Hematopoietic multipotent progenitor cell treated with erythropoietin and hydrocortisone succinate and interleukin-3 and kit ligand, for 6 days (in vitro differentiated cells): Measurements from ENCODE around the gene WDHD1.
"Not testable (repeated sequence)": the region's sequence is repeated elsewhere in the genome, so short reads cannot be mapped to it uniquely, and the experiment has no call there.

ENCODE experiments used
- DNase-seq: peaks from one replicate; pipeline ENCODE4 v3.0.0-alpha.2; 2015

Gene WDHD1, protein sequence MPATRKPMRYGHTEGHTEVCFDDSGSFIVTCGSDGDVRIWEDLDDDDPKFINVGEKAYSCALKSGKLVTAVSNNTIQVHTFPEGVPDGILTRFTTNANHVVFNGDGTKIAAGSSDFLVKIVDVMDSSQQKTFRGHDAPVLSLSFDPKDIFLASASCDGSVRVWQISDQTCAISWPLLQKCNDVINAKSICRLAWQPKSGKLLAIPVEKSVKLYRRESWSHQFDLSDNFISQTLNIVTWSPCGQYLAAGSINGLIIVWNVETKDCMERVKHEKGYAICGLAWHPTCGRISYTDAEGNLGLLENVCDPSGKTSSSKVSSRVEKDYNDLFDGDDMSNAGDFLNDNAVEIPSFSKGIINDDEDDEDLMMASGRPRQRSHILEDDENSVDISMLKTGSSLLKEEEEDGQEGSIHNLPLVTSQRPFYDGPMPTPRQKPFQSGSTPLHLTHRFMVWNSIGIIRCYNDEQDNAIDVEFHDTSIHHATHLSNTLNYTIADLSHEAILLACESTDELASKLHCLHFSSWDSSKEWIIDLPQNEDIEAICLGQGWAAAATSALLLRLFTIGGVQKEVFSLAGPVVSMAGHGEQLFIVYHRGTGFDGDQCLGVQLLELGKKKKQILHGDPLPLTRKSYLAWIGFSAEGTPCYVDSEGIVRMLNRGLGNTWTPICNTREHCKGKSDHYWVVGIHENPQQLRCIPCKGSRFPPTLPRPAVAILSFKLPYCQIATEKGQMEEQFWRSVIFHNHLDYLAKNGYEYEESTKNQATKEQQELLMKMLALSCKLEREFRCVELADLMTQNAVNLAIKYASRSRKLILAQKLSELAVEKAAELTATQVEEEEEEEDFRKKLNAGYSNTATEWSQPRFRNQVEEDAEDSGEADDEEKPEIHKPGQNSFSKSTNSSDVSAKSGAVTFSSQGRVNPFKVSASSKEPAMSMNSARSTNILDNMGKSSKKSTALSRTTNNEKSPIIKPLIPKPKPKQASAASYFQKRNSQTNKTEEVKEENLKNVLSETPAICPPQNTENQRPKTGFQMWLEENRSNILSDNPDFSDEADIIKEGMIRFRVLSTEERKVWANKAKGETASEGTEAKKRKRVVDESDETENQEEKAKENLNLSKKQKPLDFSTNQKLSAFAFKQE

DNA sequence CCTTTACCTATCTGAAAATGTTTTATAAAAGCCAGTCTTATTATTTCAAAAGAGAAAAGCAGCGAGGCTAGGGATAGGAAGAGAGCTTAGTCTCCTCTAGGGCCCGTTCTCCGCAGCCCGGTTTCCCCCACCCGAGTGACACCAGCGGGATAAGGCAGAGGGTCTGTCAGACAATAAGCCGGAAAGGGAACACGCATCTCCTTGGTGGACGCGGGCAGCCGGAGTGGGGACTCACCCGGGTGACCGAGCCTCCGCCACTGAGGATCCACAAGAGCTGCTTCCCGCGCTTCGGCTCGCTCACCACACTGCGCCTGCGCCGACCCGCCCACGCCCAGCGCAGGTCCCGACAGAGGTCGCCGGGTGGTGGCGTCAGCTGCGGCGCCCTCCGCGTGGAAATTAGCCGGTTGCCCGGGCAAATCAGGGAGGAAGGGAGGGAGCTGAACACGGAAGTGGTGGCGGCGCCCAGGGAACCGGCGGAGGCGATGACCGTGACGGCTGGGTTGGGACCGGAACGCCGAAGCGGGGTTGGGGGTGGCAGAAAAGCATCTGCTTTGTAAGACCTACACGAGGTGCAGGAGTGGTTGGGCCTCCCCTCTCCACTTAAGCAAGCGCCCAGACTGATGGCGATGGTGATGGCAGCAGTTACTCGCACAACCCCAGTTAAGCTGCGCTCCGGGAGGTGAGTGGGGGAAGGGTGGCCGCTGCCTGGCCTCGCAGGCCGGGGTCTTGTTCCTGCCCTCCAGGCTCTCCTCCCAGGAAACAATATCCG lies at the start of gene WDHD1, which contains the start of gene SOCS4:
Gene WDHD1, minus strand, starts transcription at position 307 of the 769 bp plus-strand sequence. CDS start 312 bp downstream, outside the sequence.
Gene SOCS4, plus strand, starts transcription at position 444 of the 769 bp plus-strand sequence. CDS start 15,806 bp downstream, outside the sequence.
- DNase-seq: peak; percentile 96

DNA sequence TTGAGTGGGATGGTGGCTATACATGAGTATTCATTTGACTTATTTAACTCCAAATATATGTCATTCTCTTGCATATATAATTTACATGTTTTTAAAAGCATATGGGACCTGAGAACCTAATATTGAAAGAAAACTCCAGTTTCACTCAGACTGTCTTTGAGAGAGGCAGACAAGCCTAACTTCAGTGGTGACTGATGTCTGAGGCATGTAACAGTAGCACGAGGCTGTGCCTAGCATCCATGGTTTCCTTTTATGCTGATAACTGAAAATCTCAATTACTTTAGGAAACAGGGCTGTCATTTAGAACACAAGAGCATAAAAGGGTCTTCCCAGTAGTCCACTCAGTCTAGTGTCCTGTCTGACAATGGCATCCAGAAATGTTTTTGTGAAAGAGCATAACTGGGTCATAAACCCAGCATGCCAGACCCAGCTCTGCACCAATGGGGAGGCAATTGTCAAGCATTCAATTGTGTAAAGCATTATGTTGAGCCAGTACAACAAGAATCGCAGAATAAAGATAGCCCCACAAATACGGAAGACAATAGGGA lies 48.8 kb upstream of the WDHD1 start:
- DNase-seq: no peak

DNA sequence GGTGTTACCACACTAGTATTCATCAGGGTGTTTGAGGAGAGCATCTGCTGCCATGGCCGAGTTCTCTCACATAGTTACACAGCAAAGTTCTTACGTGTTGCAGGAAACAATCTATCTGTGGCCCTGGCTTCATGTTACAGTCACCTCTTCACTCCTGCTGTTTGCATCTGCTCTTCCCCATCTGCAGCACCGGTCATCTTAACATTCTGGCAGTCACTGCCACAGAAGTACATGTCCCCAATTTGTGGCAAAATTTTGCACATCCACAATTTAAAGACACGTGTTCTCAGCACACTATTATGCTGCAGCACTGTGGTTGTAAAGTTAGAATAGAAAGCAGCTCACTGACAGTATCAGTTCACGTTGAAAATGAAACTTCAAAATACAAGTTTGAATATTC lies 47.8 kb upstream of the WDHD1 start:
- no peak for DNase-seq

DNA sequence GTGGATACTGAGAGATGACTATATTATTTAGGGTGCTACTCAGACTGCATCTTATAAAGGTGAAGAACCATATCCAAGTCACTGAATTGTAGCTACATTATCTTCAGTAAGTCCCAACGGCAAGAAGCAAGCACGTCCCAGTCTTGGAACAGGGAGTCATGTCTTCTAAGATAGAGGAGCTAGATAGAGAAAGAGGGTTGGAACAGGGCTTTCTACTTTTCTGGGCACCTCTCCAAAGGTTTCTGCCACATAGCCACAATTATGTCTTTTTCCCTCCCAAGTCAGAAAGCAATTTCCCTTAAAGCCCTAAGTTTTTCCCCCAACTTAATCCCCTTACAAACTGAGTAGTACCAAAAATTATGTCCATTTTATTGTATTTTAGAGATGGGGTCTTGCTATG lies 47.0 kb upstream of the WDHD1 start:
- peak; percentile 79 for DNase-seq

DNA sequence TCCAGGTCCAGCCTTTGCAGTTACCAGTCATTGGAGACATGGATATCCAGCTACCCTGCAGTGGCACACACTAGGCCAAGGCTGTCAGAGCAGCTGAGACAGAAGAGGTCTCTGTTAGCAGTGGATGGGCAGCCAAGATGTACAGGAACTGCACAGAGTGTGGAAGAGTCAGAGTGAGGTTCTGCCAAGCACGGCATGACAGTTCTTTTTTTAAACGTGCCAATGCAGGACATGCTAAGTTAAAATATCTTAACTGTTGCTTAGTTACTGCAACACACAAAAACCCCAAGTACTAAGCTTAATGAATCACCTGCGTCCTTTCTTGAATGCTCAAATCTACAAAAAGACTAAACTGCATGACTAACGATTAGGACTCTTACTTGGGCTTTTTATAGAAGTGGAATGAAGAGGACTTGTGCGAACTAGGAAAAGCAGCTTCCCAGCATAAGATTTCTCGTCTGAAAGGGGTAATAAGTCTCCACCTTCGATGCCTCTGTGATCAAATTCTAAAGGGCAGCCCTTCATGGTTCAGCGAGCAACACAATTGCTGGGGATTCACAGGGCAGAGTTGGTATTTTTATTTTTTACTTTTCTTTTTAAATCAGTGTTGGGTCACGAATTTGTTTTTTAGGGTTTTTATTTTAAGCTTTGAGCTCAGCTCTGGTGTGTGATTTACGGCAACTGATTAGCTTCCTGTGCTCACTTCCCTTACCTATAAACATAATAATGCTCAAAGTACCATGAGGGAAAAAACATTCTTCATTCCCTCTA lies 45.2 kb upstream of the WDHD1 start:
- DNase-seq: peak; percentile 19

- DNase-seq: no peak
Observed at GRCh38 chr14:55070981-55071411, 44.1 kb upstream of the WDHD1 start.

GRCh38 chr14:55066223-55066622 lies 39.3 kb upstream of the WDHD1 start:
- no peak for DNase-seq

DNA sequence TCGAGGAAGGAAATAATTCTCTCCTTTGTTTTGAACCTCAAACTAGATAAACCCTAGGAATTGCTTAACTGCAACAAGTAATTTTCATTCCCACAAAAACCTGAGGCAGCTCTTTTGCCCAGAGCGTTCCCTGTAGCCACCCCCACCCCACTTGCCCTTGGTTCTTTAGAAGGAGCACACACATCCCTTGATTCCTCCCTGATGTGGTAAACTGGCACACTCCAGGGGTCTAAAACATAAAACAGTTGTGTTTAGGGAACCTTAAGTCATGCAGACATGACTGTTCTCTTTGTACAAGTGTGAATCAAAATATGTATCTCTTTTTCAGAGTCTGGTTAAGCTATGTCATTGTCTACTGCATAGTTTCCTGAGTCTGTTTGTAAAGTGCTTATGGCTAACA lies 38.5 kb upstream of the WDHD1 start:
- no peak for DNase-seq

GRCh38 chr14:55064896-55065295 lies 38.0 kb upstream of the WDHD1 start:
- DNase-seq: not testable (repeated sequence)

DNA sequence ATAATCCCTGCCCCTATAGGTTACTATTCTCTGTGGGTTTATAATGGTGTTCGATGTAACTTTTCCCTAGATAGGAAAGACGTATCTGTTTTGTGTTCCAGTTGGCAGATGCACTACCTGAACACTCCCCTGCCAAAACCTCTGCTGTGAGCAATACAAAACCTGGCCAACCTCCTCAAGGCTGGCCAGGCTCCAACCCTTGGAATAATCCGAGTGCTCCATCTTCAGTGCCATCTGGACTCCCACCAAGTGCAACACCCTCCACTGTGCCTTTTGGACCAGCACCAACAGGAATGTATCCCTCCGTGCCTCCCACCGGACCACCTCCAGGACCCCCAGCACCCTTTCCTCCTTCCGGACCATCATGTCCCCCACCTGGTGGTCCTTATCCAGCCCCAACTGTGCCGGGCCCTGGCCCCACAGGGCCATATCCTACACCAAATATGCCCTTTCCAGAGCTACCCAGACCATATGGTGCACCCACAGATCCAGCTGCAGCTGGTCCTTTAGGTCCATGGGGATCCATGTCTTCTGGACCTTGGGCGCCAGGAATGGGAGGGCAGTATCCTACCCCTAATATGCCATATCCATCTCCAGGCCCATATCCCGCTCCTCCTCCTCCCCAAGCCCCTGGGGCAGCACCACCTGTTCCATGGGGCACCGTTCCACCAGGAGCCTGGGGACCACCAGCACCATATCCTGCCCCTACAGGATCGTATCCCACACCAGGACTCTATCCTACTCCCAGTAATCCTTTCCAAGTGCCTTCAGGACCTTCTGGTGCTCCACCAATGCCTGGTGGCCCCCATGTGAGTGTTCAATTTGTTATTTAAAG lies 35.8 kb upstream of the WDHD1 start:
- no peak for DNase-seq

- no peak for DNase-seq
Observed at GRCh38 chr14:55059333-55059732, 32.4 kb upstream of the WDHD1 start.

DNA sequence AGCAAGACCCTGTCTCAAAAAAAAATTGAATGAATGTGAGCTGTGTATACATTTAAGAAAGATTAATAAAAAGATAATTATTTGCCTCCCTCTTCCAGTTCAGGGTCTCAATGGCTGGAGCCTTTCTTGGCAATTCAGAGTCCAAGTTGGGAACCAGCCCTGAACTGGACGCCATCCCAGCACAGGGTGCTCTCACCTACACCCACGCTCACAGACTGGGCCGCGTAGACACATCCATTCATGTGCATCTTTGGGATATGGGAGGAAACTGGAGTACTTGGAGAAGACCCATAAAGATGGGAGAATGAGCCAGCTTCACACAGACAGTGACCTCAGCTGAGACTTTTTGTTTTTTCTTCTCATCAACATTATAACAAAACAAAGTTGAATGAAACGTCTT lies 31.0 kb upstream of the WDHD1 start:
- DNase-seq: no peak

DNA sequence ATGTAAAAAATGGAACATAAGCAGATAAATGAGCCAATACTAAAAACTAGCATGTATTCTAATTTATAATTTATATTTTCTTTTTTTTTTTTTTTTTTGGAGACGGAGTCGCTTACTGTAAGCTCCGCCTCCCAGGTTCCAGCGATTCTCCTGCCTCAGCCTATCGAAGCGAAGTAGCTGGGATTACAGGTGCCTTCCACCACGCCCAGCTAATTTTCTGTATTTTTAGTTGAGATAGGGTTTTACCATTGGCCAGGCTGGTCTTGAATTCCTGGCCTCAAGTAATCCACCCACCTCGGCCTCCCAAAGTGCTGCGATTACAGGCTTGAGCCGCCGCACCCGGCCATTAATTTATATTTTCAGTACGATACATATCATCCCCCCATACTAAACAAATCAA lies 27.2 kb upstream of the WDHD1 start:
- DNase-seq: no peak

DNA sequence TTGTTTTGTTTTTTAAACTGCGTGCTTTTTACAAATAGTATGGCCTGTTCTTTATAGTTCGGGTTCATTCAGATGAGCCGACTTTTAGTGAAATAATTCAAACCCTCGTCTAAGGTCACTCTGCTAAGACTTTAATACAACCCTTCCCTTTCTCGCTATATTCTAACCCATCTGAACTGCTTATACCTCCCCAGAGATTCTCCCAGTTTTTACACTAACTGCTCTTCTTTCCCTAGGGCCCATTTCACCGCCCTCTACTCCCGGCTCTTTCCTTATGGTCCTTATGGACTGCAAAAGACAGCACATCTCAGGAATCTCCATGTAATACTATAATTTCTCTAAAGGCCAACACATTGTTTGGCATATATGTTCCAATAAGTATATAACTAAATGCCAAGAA lies 26.6 kb upstream of the WDHD1 start:
- no peak for DNase-seq

GRCh38 chr14:55053018-55053417 lies 26.1 kb upstream of the WDHD1 start:
- DNase-seq: no peak

- no peak for DNase-seq
Observed at GRCh38 chr14:55052269-55052930, 25.5 kb upstream of the WDHD1 start.

DNA sequence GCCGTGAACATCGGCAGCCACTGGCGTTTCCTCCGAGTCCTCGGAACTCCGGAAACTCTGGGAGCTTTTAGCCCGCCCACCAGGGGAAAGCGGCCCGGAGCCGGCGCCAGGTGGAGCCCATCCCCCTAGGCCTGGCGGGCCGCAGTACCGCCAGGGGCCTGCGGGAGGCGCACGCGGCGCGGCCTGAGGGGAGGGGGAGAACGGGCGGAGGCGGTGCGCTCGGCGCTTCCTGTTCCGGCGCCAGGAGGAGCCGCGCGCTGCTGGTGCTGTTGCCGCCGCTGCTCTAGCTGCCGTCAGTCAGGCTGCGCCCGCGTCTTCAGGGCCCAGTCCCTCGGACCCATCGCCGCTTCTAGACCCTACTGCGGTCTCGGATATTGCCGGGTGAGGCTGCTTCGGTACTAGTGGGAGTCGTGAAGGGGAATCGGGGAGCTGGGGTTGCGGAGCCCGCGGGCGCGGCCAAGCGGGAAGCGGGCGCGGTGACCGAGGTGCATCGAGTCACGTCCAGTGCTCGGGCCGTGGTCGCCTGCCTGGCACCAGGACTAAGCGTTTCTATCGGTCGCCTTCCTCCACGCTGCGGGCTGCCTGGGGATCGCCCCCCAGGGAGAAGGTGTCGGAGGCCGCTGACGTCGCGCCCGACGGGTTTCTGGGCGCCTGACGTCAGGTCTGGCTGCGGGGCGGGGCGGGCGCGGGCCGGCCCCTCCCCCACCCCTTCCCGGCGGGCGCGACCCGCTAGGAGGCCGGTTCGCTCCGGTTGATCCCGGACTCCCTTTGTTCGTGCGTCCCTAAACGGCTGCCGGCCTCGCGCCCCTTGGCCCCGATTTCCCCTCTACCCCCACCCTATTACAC lies 24.7 kb upstream of the WDHD1 start, which contains the start of gene MAPK1IP1L:
Gene MAPK1IP1L, plus strand, starts transcription at position 225 of the 846 bp plus-strand sequence. CDS start 10,037 bp downstream, outside the sequence.
- peak; percentile 92 for DNase-seq

DNA sequence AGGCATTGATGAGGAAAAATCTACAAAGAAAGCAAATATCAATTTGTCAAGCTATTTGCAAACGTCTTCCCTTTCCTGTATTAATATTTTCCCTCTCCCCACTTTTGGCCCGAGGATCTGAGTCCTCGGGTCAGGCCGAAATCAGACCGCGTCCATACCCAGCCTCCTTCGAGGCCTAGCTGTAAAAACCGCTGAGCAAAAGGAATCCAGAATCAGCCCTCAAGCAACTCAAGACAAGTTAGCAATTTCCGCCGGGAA lies 24.2 kb upstream of the WDHD1 start:
- DNase-seq: no peak

DNA sequence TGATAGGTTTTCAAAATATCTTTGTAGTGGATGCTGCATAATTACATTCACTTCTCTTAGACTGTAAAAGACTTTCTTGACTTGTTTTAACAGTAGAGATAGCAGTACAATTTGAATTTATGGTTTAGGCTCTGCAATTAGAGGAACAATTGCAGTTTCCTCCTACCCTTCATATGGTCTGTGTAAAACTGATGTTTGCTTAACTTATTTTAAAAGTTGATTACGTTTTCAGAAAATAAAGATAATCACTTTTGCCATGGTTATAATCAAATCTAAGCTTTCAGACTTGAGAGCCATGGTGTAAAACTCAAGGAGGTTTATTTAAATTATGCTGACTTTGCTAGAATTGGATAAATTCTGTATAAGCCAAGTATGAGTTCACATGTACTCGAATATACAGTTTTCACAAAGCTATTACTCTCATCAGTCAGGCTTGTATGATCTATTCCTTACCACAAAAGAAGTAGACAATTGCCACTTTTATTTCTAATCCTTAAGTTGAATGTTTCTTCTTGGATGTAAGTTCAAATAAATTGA lies 22.1 kb upstream of the WDHD1 start:
- DNase-seq: no peak
